Measurements from ENCODE around the gene SESN1. TPM values are rescaled to one million over a fixed set of nuclear protein-coding genes. Genes with fewer than 3 reads are reported as not detected.

The SESN1 gene
- total RNA-seq, 2 donors from 2014 or later = 23.4 to 48.8 TPM

DNA sequence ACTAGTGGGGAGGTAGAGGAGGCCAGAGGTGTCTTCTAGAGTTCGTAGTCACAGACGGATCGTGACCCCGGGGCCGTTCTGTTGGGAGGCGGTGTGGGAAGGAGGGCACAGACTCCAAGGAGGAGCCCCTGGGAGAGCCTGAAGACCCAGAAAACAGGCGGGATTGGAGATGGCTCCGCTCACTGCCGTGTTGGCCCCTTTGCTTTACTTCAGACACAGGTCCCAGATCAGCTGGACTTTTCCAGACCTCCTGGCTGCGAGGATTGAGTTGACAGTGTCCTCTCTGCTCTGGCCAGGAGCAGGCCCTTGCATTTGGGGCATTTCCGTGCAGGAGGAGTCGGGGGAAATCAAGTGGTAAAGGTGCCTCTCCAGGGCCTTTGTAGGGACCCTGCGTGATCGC, 133.6 kb downstream of the SESN1 start:
- no peaks in the 10 kb centered on the region for H3K27me3 ChIP-seq
- H3K27ac ChIP-seq = no peak overlapping the region
- TF ChIP-seq, protein P1, sequence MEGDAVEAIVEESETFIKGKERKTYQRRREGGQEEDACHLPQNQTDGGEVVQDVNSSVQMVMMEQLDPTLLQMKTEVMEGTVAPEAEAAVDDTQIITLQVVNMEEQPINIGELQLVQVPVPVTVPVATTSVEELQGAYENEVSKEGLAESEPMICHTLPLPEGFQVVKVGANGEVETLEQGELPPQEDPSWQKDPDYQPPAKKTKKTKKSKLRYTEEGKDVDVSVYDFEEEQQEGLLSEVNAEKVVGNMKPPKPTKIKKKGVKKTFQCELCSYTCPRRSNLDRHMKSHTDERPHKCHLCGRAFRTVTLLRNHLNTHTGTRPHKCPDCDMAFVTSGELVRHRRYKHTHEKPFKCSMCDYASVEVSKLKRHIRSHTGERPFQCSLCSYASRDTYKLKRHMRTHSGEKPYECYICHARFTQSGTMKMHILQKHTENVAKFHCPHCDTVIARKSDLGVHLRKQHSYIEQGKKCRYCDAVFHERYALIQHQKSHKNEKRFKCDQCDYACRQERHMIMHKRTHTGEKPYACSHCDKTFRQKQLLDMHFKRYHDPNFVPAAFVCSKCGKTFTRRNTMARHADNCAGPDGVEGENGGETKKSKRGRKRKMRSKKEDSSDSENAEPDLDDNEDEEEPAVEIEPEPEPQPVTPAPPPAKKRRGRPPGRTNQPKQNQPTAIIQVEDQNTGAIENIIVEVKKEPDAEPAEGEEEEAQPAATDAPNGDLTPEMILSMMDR (IDR thresholded peaks at IDR 0.05) = no peak
- no peak for TF ChIP-seq POLR2A (IDR thresholded peaks at IDR 0.05)
- H3K4me3 ChIP-seq = no peak overlapping the region
- no peak for ATAC-seq
- H3K4me1 ChIP-seq = no peaks in the 10 kb centered on the region
- H3K9me3 ChIP-seq = no peaks in the 10 kb centered on the region
- intact Hi-C loops (cut with DNase I) = no loop called here
- DNase-seq = no peak
- H3K36me3 ChIP-seq (replicated peaks in 1 of 2; ENCODE audit: insufficient read depth in 1 of 2, low read depth in 2 of 2) = no peaks in the 10 kb centered on the region
- WGBS, 2 donors = 95 to 99% methylated on average over 14 of the region's 14 CpGs

DNA sequence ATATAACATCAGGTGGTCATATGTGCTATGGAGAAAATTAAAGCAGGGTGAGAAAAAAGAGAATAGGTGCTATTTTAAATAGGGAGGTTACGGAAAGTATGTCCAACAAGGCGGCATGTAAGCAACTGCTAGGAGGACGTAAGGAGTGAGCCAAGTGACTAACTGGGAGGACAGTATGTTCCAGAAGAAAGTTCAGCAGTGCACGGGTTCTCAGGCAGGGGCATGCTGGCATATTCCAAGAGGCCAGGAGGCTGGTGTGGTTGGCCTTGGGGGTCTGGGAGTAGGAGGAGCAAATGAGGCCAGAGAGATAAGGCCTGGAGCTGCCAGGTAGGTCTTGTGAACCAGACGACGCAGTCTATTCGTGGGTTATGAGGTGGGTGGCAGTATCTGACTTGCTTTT, 134.0 kb downstream of the SESN1 start:
- DNase-seq (no peak), ATAC-seq (peak; percentile 27)
- WGBS, 2 donors = 76 to 88% methylated on average over 7 of the region's 7 CpGs
- H3K4me1 ChIP-seq = no peaks in the 10 kb centered on the region
- H3K36me3 ChIP-seq (replicated peaks in 1 of 2; ENCODE audit: insufficient read depth in 1 of 2, low read depth in 2 of 2) = no peaks in the 10 kb centered on the region
- no peak overlapping the region for H3K27ac ChIP-seq
- TF ChIP-seq, protein P1 (IDR thresholded peaks at IDR 0.05) = no peak
- TF ChIP-seq POLR2A (IDR thresholded peaks at IDR 0.05) = no peak
- H3K27me3 ChIP-seq = no peaks in the 10 kb centered on the region
- intact Hi-C loops (cut with DNase I) = no loop called here
- H3K9me3 ChIP-seq = no peaks in the 10 kb centered on the region
- H3K4me3 ChIP-seq = no peak overlapping the region

DNA sequence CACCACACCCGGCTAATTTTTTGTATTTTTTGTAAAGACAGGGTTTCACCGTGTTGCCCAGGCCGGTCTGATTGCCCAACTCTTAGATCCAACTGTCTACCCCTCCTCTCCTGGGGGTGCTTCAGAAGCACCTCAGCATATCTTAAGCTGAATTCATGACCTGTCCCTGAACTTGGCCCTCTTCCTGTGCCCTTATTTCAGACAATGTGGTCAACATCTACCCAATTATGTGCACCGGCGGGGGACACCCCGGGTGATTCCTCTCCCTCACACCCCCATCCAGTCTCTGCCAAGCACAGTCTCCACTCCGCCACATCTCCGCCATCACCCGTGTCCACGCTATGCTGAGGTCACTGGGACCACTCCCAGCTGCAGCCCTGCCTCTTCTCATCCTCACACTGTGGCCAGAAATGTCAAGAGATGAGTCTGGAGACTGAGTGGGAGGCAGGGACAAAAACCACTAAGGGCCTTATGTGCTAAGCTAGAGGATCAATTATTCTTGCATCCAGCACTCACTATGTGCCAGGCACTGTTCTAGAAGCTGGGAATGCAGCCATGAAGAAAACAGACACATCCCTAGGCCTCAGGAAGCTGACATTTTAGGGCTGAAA, 134.6 kb downstream of the SESN1 start:
- no peak overlapping the region for H3K4me3 ChIP-seq
- intact Hi-C loops (cut with DNase I) = no loop called here
- no peaks in the 10 kb centered on the region for H3K36me3 ChIP-seq (replicated peaks in 1 of 2; ENCODE audit: insufficient read depth in 1 of 2, low read depth in 2 of 2)
- 83 to 90% methylated on average over 10 of the region's 10 CpGs for WGBS, 2 donors
- ATAC-seq (peak; percentile 62), DNase-seq (peak in 1 of 4 donors; percentile 35)
- H3K9me3 ChIP-seq = no peaks in the 10 kb centered on the region
- no peaks in the 10 kb centered on the region for H3K27me3 ChIP-seq
- H3K27ac ChIP-seq = no peak overlapping the region
- no peaks in the 10 kb centered on the region for H3K4me1 ChIP-seq
- TF ChIP-seq POLR2A (IDR thresholded peaks at IDR 0.05) = no peak
- TF ChIP-seq, protein P1 (IDR thresholded peaks at IDR 0.05) = no peak

DNA sequence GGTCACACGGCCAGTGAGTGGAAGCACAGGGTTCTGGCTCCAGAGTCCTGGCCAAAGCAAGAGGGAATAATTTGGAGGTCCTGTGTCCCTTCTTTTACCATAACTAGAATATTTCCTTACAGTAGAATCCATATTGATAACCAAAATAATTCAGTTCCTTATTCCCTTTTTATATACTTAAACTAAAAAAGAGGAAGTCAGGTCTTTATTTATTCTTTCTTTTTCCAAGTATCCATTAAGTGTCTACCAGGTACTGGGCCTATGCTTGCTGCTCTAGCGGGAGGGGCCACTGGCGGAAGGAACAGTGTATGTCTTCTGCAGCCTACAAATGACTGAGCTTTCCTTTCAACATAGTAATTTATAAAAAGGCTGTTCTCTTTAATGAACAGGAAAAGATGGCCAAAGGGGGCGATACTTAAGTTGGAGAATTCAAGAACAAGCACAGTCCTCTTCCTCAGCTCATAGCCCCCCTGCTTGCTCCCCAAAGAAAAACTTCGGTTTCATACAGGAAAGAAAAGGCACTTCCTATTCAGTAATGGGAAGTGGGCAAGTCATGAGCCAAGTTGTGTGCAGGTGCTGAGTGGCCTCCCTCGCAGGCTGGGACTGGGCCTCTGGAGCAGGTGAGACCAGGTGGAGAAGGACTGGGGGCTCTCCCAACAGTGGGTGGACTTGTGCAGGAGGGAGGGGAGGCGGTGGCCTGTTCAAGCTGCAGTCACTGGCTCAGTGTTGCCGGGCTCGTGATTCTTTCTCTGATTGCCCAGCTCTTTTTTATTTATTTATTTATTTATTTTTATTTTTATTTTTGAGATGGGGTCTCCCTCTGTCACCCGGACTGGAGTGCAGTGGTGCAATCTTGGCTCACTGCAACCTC, 135.5 kb downstream of the SESN1 start:
- ATAC-seq (no peak), DNase-seq (no peak)
- TF ChIP-seq, protein P1 (IDR thresholded peaks at IDR 0.05) = no peak
- TF ChIP-seq POLR2A (IDR thresholded peaks at IDR 0.05) = no peak
- 84 to 89% methylated on average over 10 of the region's 10 CpGs for WGBS, 2 donors
- no peaks in the 10 kb centered on the region for H3K27me3 ChIP-seq
- H3K9me3 ChIP-seq = no peaks in the 10 kb centered on the region
- H3K4me1 ChIP-seq = no peaks in the 10 kb centered on the region
- no peaks in the 10 kb centered on the region for H3K36me3 ChIP-seq (replicated peaks in 1 of 2; ENCODE audit: insufficient read depth in 1 of 2, low read depth in 2 of 2)
- H3K4me3 ChIP-seq = no peak overlapping the region
- H3K27ac ChIP-seq = no peak overlapping the region
- intact Hi-C loops (cut with DNase I) = no loop called here
